Activated T-helper 1 cell treated with anti-CD3 and anti-CD28 coated beads, Interleukin-2, amount 50 U/mL, for 16 hours (primary cell): ENCODE data around the gene MAMDC2.

Experiments
- DNase-seq, 2 donors: peaks; one replicate each; pipeline ENCODE4 v3.0.0-alpha.2; 2020; ENCODE audit warnings: low read depth in 1 of 2, low spot score in 1 of 2

The MAMDC2 gene

GRCh38 chr9:70106571-70106970, 62.9 kb downstream of the MAMDC2 start:
- DNase-seq: no peak

GRCh38 chr9:70107558-70107957, 63.9 kb downstream of the MAMDC2 start:
- DNase-seq: no peak

GRCh38 chr9:70108181-70108580, 64.5 kb downstream of the MAMDC2 start:
- DNase-seq: no peak

GRCh38 chr9:70110194-70111041, 66.8 kb downstream of the MAMDC2 start:
- no peak for DNase-seq

- DNase-seq: peak; percentile 15 to 22
Observed at GRCh38 chr9:70111042-70111602, 67.5 kb downstream of the MAMDC2 start.

GRCh38 chr9:70111641-70112236, 68.1 kb downstream of the MAMDC2 start:
- DNase-seq: no peak

GRCh38 chr9:70112981-70113380, 69.3 kb downstream of the MAMDC2 start:
- DNase-seq: no peak

GRCh38 chr9:70113403-70114022, 69.9 kb downstream of the MAMDC2 start:
- no peak for DNase-seq

- no peak for DNase-seq
Observed at GRCh38 chr9:70114898-70115297, 71.2 kb downstream of the MAMDC2 start.

- DNase-seq: no peak
Observed at GRCh38 chr9:70117835-70118319, 74.2 kb downstream of the MAMDC2 start.

- DNase-seq: no peak
Observed at GRCh38 chr9:70119786-70120185, 76.1 kb downstream of the MAMDC2 start.

GRCh38 chr9:70120834-70121510, 77.3 kb downstream of the MAMDC2 start:
- no peak for DNase-seq

GRCh38 chr9:70121818-70122436, 78.3 kb downstream of the MAMDC2 start:
- no peak for DNase-seq

GRCh38 chr9:70123695-70124094, 80.0 kb downstream of the MAMDC2 start:
- DNase-seq: no peak

- no peak for DNase-seq
Observed at GRCh38 chr9:70125621-70126263, 82.1 kb downstream of the MAMDC2 start.

- DNase-seq: no peak
Observed at GRCh38 chr9:70127036-70127435, 83.4 kb downstream of the MAMDC2 start.

GRCh38 chr9:70127540-70128416, 84.1 kb downstream of the MAMDC2 start:
- no peak for DNase-seq

GRCh38 chr9:70130266-70130665, 86.6 kb downstream of the MAMDC2 start:
- no peak for DNase-seq

- no peak for DNase-seq
Observed at GRCh38 chr9:70131296-70131695, 87.6 kb downstream of the MAMDC2 start.
